Peyer's patch (tissue), 4 donors: Measurements from ENCODE around the gene PHACTR1. TPM values are rescaled to one million over a fixed set of nuclear protein-coding genes. Genes with fewer than 3 reads are reported as not detected.

Source experiments
- DNase-seq, 3 donors: peaks; one replicate each; pipeline ENCODE4 v3.0.0-alpha.2; 2017 to 2019
- H3K27ac ChIP-seq, 4 donors: fragments of 200-600 bp; sonication (generic); one replicate each; pipeline ENCODE4 v1.5.1; 2016 to 2019
- H3K27me3 ChIP-seq, 2 donors: fragments of 200-600 bp; sonication (generic); one replicate each; pipeline ENCODE4 v1.5.1; 2019
- H3K36me3 ChIP-seq, 3 donors: fragments of 200-600 bp; sonication (generic); one replicate each; pipeline ENCODE4 v1.5.1; 2016 to 2019
- H3K4me1 ChIP-seq, 4 donors: fragments of 200-600 bp; sonication (generic); one replicate each; pipeline ENCODE4 v1.5.1; 2016 to 2019
- H3K4me3 ChIP-seq, 4 donors: fragments of 200-600 bp; sonication (generic); 1 replicate in 3 of 4; 2 replicates in 1 of 4; pipeline ENCODE4 v1.5.1; 2016 to 2019; ENCODE audit warnings: mild to moderate bottlenecking in 1 of 4
- H3K9me3 ChIP-seq, 4 donors: fragments of 200-600 bp; sonication (generic); one replicate each; pipeline ENCODE4 v1.5.1; 2016 to 2019; ENCODE audit warnings: mild to moderate bottlenecking in 1 of 4
- CTCF ChIP-seq, 6 experiments: fragments of 450-650 bp in 4 of 6; fragments of 200-600 bp in 2 of 6; sonication (generic) in 1 of 6; IDR thresholded peaks; one replicate each; pipeline ENCODE4 v1.5.1; 2017 to 2019; ENCODE audit warnings: antibody characterized with exemption in 6 of 6, mild to moderate bottlenecking in 3 of 6, moderate library complexity in 1 of 6
- POLR2A ChIP-seq, 2 donors: fragments of 450-650 bp; IDR thresholded peaks; one replicate each; pipeline ENCODE4 v1.5.1; 2017; ENCODE audit warnings: antibody characterized with exemption in 2 of 2, mild to moderate bottlenecking in 2 of 2, moderate library complexity in 2 of 2
- total RNA-seq, 4 donors: library from RNA; depleted of rRNA; stranded (reverse); fragments of >200 nt; gene quantifications; one replicate each; pipeline ENCODE4 v1.1.0, GENCODE V29; 2016

Gene PHACTR1
- total RNA-seq, 4 donors from 2014 or later, result 0.35 to 19.0 (median 1.7) TPM

GRCh38 chr6:12873691-12874090 is 157.1 kb downstream of the PHACTR1 start:
- Histone ChIP-seq H3K4me1 (no peaks in the 10 kb centered on the region), H3K27me3 (no peaks in the 10 kb centered on the region), H3K4me3 (no peak overlapping the region), H3K27ac (no peak overlapping the region), H3K36me3 (no peaks in the 10 kb centered on the region), H3K9me3 (no peaks in the 10 kb centered on the region)
- TF ChIP-seq POLR2A (IDR thresholded peaks at IDR 0.05) (no peak), CTCF (IDR thresholded peaks at IDR 0.05) (no peak)
- DNase-seq, result no peak

GRCh38 chr6:12875051-12875450 is 158.5 kb downstream of the PHACTR1 start:
- no peaks in the 10 kb centered on the region for H3K27me3 ChIP-seq
- H3K4me1 ChIP-seq, result no peaks in the 10 kb centered on the region
- DNase-seq, result no peak
- no peaks in the 10 kb centered on the region for H3K9me3 ChIP-seq
- no peak overlapping the region for H3K4me3 ChIP-seq
- H3K36me3 ChIP-seq, result no peaks in the 10 kb centered on the region
- no peak overlapping the region for H3K27ac ChIP-seq
- TF ChIP-seq POLR2A (IDR thresholded peaks at IDR 0.05), result no peak
- TF ChIP-seq CTCF (IDR thresholded peaks at IDR 0.05), result no peak

- no peaks in the 10 kb centered on the region for H3K36me3 ChIP-seq
- DNase-seq, result no peak
Observed at GRCh38 chr6:12878741-12879140, 162.2 kb downstream of the PHACTR1 start.

GRCh38 chr6:12882761-12883290 is 166.3 kb downstream of the PHACTR1 start:
- Histone ChIP-seq H3K36me3 (no peaks in the 10 kb centered on the region), H3K9me3 (no peaks in the 10 kb centered on the region), H3K27ac (no peak overlapping the region), H3K27me3 (no peaks in the 10 kb centered on the region), H3K4me3 (no peak overlapping the region), H3K4me1 (no peaks in the 10 kb centered on the region)
- DNase-seq, result no peak
- TF ChIP-seq CTCF (IDR thresholded peaks at IDR 0.05), result no peak

More at GRCh38 chr6:12878741-12879140, 162.2 kb downstream of the PHACTR1 start:
- H3K4me1 ChIP-seq, result no peaks in the 10 kb centered on the region
- H3K4me3 ChIP-seq, result no peak overlapping the region
- no peaks in the 10 kb centered on the region for H3K9me3 ChIP-seq
- no peaks in the 10 kb centered on the region for H3K27me3 ChIP-seq
- TF ChIP-seq CTCF (IDR thresholded peaks at IDR 0.05) (no peak), POLR2A (IDR thresholded peaks at IDR 0.05) (no peak)
- no peak overlapping the region for H3K27ac ChIP-seq

GRCh38 chr6:12884983-12885382 is 168.4 kb downstream of the PHACTR1 start:
- TF ChIP-seq CTCF (IDR thresholded peaks at IDR 0.05), result no peak
- TF ChIP-seq POLR2A (IDR thresholded peaks at IDR 0.05), result no peak
- Histone ChIP-seq H3K27ac (no peak overlapping the region), H3K27me3 (no peaks in the 10 kb centered on the region), H3K4me3 (no peak overlapping the region), H3K4me1 (no peaks in the 10 kb centered on the region), H3K36me3 (no peaks in the 10 kb centered on the region), H3K9me3 (no peaks in the 10 kb centered on the region)
- no peak for DNase-seq
